ENCODE measurements around the gene DENND4B. TPM values are rescaled to one million over a fixed set of nuclear protein-coding genes. Genes with fewer than 3 reads are reported as not detected.

Gene DENND4B
- total and polyA plus RNA-seq, 4 donors: 9.7 to 27.2 (median 11.6) TPM

GRCh38 chr1:153921080-153921802, 25.3 kb downstream of the DENND4B start:
- DNase-seq (ENCODE audit: low spot score): no peak
- Histone ChIP-seq H3K27me3 (ENCODE audit: control insufficient read depth in 4 of 4, insufficient read depth in 4 of 4, low read length in 3 of 4) (no peaks in the 10 kb centered on the region), H3K9me3 (ENCODE audit: control insufficient read depth in 4 of 4, low read length in 3 of 4) (no peaks in the 10 kb centered on the region), H3K9ac (ENCODE audit: low read depth in 1 of 2, low read length in 2 of 2) (peak overlapping the region; percentile 36 to 38), H3K27ac (ENCODE audit: low read depth in 1 of 2, low read length in 2 of 2) (peak overlapping the region; percentile 75 to 77), H3K4me1 (ENCODE audit: control insufficient read depth in 4 of 4, insufficient read depth in 4 of 4, low read length in 3 of 4) (peaks cover 13 to 32% (median 28%) of the 10 kb centered on the region in 4 donors), H3K36me3 (ENCODE audit: control insufficient read depth in 4 of 4, insufficient read depth in 3 of 4, low read depth in 1 of 4, low read length in 3 of 4) (peaks cover 0 to 3% (median under 1%) of the 10 kb centered on the region in 4 donors), H3K4me3 (ENCODE audit: low read depth in 1 of 3, low read length in 3 of 3) (peak overlapping the region; percentile 68 to 79 (median 72))
- TF ChIP-seq REST (IDR thresholded peaks at IDR 0.05) (no peak), EGR1 (IDR thresholded peaks at IDR 0.05; ENCODE audit: low read depth in 2 of 2) (no peak), RXRA (IDR thresholded peaks at IDR 0.05) (no peak), YY1 (IDR thresholded peaks at IDR 0.05) (no peak), CTCF (IDR thresholded peaks at IDR 0.05; ENCODE audit: low read depth, low read length, missing input control) (no peak), HNF4G (IDR thresholded peaks at IDR 0.05) (no peak), ATF3 (IDR thresholded peaks at IDR 0.05) (no peak), TAF1 (conservative IDR thresholded peaks at IDR 0.05) (no peak), HNF4A (conservative IDR thresholded peaks at IDR 0.05) (no peak), JUND (IDR thresholded peaks at IDR 0.05) (no peak)
- WGBS: 56% methylated on average over 3 of the region's 3 CpGs

GRCh38 chr1:153919876-153920852, 26.4 kb downstream of the DENND4B start:
- peak overlapping the region in 1 of 2 donors; percentile 16 for H3K27ac ChIP-seq (ENCODE audit: low read depth in 1 of 2, low read length in 2 of 2)
- no peak overlapping the region for H3K4me3 ChIP-seq (ENCODE audit: low read depth in 1 of 3, low read length in 3 of 3)
- WGBS: 65% methylated on average over 4 of the region's 4 CpGs

More at GRCh38 chr1:153919876-153920852, 26.4 kb downstream of the DENND4B start:
- peaks cover 0 to 3% (median 2%) of the 10 kb centered on the region in 4 donors for H3K36me3 ChIP-seq (ENCODE audit: control insufficient read depth in 4 of 4, insufficient read depth in 3 of 4, low read depth in 1 of 4, low read length in 3 of 4)
- peaks cover 13 to 32% (median 28%) of the 10 kb centered on the region in 4 donors for H3K4me1 ChIP-seq (ENCODE audit: control insufficient read depth in 4 of 4, insufficient read depth in 4 of 4, low read length in 3 of 4)
- TF ChIP-seq RAD21 (IDR thresholded peaks at IDR 0.05) (peak; percentile 52 to 62), HNF4G (IDR thresholded peaks at IDR 0.05) (no peak)
- peak overlapping the region in 1 of 2 donors; percentile 38 for H3K9ac ChIP-seq (ENCODE audit: low read depth in 1 of 2, low read length in 2 of 2)
- DNase-seq (ENCODE audit: low spot score): no peak
- no peaks in the 10 kb centered on the region for H3K27me3 ChIP-seq (ENCODE audit: control insufficient read depth in 4 of 4, insufficient read depth in 4 of 4, low read length in 3 of 4)
- H3K9me3 ChIP-seq (ENCODE audit: control insufficient read depth in 4 of 4, low read length in 3 of 4): no peaks in the 10 kb centered on the region
